HG03159 (cell line): ENCODE data around the gene VAMP3.
A peak's percentile ranks its signal among the peaks of the same experiment; 100 is the strongest.

Experiments
- ATAC-seq: cut with Tn5 transposase; IDR thresholded peaks from one replicate; pipeline ENCODE4 v1.9.1; 2021; ENCODE audit warnings: mild to moderate bottlenecking, moderate library complexity; ENCODE audit not compliant: unreplicated experiment

Gene VAMP3, protein sequence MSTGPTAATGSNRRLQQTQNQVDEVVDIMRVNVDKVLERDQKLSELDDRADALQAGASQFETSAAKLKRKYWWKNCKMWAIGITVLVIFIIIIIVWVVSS

DNA sequence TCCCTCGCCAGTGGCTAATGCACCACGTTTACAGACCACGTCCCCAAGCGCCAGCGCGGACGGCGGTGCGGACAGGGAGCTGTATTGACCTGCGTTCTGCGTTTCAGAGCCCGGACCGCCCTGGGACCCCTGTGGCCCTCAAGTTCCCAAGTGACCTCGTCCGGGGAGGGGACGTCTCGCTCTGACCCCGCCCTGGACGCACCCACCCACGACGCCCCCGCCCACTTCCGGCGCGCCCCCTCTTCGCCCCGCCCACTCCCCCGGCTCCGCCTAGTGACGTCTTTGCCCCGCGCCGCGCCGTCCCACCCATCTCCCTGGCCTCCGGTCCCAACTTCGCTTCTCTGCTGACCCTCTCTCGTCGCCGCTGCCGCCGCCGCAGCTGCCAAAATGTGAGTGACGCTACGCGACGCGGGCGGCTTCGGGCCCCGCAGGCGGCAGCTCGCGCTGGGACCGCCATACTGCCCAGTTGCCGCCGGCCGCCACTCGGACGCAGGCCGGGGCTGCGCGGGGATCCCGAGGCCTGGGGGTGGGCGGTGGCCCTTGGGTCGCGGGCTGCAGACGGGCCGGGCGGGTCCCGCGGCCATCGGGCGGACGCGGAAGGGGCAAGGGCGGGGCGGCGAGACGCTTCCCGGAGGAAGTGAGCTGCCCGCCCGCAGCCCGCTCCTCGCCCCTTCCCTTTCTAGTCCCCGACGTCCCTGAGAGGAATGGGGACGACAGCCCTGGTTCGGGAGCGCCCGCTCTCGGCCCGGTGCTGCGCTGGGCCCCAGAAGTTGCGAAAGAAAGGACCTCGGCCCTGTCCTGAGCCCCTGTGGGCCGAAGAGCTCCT, at the start of gene VAMP3:
TSS of gene VAMP3 (plus strand) at position 300 of the 826 bp plus-strand sequence. CDS start at position 388, 88 bp downstream.
- peak; percentile 82 for ATAC-seq

DNA sequence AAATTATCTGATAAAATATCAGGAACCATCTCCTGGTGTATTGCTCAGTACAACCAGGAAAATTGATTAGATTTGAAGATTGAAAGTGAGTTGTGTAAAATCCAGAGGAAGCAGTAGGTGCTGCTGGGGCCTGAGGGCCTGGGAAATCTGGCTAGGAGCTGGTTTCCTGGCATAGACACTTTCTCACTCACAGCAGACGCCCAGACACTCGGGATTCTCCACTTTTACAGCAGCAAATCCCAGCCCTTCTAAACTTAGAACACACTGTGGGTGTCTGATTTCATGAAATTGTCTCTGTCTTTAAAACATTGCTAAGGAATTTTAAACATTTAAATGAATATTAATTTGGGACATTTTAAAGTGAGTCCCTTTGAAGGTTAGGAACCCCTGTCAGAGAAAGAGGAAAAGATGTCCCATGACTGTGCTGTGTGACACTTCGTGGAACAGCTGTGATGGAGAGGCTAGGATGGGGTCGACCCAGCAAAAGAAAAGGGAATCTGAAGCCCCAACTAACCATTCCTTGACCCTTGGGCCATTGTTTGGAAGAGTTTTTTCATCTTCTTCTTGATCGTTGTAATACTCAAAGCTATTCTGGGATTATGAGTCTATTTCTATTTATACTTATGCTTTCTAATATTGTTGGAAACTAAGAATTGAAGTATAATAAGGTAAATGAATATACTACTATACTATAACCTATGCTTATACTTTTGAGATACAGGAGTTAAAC, 49.0 kb upstream of the VAMP3 start:
- no peak for ATAC-seq

DNA sequence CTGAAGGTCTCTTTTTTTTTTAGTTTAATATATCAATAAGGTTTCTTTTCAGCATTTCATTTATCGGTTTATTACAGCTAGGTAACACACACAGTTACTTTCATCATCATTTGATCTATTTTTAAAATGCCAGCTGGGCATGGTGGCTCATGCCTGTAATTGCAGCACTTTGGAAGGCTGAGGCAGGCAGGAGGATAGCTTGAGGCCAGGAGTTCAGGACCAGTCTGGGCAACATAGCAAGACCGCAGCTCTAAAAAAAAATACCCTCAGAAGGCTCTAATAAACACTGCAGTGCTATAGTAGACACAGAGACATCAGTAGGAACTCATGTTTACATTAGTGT, 48.5 kb upstream of the VAMP3 start:
- no peak for ATAC-seq

DNA sequence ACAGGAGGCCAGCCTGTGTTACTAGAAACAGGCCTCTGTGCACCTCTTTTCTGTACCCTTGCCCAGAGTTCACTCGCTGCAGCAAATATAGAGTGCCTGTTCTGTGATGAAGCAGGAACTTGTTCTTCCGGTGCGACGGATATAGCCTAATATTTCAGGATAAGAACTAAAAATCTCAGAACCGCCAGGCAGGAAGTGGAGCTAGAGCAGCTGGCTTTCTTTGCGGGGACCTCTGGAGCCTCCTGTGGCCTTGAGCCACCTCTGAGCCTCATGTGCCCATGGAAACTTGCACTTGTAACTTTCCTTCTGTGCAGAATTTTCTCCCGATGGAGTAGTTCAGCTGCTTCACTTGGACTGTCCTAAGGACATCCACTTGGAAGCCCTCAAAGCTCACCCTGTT, 44.5 kb upstream of the VAMP3 start:
- ATAC-seq: no peak

DNA sequence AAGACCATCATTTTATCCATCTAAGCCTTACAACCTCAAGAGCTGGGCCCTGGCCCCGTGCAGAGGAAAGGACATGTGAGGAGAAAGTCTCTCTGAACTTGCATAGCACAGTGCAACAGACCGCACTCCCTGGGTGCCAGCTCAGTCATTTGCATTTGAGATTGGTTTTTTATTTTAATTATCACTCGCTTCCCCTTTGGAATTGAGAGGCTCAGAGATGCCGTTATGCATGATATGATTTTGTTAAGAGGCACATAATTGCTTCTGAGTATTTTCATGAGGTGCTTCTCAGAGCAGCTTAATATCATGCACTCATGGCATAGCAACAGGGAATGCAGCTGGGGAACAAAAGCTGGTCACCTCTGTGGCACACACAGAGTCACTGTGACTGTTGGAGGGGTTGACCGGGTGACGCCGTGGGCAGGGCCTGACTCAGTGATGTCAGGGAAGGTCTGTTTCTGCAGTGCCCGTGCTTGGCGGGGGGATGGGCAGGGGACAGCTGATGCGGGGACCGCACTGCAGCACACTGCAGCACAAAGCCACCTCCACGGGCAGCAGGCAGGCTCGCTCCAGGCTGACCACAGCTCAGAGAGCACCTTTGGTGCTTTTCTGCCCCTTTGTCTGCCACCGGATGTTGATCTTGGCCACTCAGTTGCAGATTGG, 43.2 kb upstream of the VAMP3 start:
- no peak for ATAC-seq

DNA sequence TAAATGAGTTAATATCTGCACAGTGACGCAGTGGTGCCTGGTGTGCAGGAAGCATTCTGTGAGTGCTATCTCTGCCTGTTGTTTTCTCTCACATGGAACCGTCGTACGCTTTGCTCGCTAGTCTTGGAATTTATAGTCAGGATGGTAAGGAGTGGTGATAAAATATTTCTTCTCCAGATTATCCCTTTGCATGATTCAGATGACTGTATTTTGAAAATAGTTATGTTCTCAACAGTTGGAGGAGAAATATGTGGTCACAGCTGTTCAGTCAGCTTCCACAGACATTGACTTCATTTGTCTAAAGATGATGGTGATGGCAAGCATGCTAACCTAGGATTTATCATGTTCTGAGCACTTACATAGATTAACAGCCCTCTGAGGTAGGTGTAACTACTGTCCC, 41.3 kb upstream of the VAMP3 start:
- ATAC-seq: no peak

DNA sequence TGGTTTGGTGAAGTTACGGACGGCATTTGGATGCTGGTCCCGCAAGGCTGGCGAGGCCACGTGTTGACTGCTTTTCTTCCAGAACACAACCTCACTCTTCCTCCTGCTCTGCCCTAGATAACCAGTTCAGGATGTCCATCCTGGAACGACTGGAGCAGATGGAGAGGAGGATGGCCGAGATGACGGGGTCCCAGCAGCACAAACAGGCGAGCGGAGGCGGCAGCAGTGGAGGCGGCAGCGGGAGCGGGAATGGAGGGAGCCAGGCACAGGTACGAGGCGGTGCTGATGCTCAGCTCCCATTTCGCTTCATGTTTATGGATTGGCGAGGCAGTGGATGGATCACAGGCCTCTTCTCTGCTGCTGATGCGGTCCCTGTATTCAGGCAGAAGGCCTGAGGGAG, 38.8 kb upstream of the VAMP3 start:
- ATAC-seq: no peak

DNA sequence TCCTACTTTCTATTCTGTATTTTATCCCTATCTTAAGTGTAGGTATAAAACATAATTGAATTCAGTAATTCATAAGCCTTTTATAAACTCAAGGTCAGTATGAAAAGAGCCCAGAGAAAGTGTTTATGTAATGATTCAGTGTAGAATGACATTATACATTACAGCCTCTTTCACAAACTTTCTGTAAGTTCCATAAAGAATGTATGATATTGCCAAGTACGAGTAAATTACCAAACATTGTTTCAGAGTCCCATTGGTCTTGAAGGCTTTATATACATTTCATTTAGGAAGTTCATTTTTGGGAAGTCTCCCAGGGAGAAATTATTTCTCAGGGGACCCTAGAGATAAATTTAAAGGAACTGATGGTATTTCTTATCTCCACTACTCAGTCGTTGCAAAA, 37.8 kb upstream of the VAMP3 start:
- ATAC-seq: no peak

DNA sequence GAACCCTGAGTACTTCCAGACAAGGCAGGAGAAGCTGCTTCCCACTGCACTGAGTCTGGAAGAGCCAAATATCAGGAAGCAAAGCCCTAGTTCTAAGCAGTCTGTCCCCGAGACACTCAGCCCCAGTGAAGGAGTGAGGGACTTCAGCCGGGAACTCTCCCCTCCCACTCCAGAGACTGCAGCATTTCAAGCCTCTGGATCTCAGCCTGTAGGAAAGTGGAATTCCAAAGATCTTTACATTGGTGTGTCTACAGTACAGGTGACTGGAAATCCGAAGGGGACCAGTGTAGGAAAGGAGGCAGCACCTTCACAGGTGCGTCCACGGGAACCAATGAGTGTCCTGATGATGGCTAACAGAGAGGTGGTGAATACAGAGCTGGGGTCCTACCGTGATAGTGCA, 33.1 kb upstream of the VAMP3 start:
- no peak for ATAC-seq

DNA sequence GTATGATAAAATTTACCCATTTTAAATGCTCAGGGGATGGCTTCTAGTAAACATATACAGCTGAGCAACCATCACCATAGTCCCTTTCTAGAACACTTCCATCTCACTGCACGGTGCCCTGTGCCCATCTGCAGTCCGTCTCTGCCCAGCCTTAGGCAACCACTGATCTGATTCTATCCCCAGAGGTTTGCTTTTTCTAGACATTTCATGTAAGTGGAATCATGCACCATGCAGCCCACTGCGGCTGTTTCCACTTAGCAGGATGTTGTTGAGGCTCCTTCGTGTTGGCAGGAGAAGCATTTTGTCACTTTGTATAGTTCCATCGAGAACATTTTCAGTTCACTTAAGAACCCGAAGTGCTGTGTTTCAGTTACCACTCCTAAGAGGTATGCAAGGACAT, 27.8 kb upstream of the VAMP3 start:
- ATAC-seq: no peak

DNA sequence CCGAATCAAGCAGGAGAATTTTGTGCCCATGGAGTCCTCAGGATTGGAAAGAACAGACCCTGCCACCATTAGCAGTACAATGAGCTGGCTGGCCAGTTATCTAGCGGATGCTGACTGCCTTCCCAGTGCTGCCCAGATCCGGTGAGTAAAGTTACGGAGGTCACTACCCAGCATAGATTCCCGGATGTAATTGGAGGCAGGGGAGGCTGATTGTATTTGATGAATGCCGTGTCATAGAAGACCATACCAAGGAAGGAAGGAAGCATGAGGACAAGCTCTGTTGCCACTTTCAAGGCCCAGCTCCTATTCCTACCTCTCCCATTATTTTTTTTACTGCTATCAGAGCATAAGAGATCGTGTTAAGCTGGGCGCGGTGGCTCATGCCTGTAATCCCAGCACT, 26.2 kb upstream of the VAMP3 start:
- no peak for ATAC-seq

DNA sequence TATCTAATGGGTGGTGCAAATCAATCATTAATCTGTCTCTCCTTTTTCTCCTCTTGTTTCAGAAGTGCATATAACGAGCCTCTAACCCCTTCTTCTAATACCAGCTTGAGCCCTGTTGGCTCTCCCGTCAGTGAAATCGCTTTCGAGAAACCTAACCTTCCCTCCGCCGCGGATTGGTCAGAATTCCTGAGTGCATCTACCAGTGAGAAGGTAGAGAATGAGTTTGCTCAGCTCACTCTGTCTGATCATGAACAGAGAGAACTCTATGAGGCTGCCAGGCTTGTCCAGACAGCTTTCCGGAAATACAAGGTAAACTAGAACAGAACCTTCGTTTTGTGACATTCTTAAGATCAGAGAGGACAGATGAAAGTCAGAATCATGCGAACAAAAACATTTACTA, 25.3 kb upstream of the VAMP3 start:
- ATAC-seq: no peak

DNA sequence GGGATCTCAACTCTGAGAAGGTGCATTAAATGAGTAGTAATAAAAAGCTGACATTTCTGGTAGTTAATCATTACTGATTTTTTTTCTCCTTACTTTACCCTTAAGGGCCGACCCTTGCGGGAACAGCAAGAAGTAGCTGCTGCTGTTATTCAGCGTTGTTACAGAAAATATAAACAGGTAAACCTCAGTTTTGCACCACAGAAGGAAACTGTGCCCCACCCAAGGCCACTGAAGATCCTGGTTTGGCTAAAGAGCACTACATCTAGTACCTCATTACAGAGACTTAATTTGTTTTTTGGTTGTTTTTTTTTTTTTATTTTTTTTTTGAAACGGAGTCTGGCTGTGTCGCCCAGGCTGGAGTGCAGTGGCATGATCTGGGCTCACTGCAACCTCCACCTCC, 23.5 kb upstream of the VAMP3 start:
- ATAC-seq: no peak

DNA sequence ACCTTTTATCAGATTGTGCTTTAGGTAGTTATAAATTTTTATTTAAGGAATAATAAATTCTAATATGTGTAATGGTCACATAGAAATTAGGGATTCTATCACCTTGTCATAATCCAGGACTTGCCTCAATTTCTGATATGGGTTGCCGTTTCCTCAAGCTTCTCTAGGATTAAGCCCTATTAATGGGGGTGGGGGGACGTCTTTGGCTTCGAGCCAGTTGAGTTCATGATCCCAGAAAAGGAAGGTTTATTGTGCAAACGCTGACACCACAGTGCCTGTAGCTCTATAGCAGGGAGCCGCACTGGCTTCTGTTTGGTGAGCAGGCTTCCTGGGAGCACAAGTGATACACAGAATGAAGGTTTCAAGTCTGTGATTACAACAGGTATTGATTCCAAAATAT, 22.0 kb upstream of the VAMP3 start:
- ATAC-seq: no peak

DNA sequence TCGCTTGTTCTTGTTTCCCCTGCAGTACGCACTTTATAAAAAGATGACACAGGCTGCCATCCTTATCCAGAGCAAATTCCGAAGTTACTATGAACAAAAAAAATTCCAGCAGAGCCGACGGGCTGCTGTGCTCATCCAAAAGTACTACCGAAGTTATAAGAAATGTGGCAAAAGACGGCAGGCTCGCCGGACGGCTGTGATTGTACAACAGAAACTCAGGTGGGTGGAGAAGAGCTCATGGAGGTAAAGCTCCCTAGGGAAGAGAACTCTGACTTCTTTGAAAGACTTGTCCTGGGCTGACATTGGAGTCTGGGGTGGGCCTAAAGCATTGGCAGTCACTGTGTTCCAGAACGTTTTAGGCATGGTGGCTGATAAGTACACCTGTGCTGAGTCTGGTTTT, 19.9 kb upstream of the VAMP3 start:
- ATAC-seq: no peak

DNA sequence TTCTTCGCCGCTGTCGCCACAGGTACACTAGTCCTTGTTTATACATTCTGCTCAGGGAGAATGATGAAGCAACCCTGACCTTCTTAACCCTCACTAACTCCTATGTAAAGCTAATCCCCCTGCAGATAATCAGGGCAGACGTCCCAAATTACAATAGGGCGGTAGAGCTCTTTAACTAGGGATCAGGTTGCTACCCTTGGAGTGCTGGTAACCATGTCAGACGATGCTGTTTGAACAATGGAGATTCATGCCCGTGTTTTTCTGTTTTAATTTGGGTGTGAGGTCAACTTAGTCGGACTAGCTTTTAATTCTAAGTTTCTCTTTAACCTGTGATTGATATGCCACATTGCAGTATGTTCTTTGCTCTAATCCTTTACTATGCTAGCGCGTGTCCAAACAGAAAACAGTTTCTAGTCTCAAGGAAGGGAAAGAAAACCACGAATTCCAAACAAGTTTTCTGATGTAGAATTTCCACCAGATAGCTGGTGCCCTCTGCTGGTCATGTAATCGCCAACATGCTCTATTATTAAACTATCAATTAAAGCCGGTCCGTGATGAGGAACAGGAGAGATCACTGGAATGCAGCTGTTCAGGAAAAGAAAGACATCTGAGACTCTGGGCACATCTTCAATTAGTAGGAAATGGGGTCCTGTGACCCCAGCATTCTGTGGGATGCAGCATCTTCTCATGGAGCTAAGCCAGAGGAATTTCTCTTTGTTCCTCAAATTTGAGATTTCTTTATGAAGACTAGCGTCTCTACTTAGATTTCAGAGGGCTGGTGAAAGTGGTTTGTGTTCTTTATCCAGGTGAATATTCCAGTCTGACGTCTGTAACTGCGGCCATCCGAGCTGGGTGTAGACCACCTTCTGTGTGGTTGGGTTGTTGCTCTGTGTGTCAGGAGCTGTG, 18.3 kb upstream of the VAMP3 start:
- no peak for ATAC-seq

DNA sequence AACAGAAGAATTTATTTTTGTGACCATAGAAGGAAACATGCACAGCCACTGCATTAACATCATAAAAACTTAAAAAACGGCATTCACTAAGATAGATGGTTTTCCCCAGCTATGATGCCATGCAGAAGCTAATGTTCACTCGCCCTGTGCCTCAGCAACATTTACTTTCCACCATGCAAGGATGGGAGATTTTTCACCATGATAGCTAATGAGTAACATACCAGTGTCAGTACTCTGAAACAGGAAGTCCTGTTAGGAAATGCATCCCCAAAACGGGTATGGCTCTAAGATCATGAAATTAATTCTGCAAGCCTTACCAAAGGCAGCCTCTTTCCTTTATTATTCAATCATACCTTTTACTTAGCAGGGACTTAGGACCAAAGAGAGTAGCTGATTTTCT, 17.5 kb upstream of the VAMP3 start:
- ATAC-seq: no peak

DNA sequence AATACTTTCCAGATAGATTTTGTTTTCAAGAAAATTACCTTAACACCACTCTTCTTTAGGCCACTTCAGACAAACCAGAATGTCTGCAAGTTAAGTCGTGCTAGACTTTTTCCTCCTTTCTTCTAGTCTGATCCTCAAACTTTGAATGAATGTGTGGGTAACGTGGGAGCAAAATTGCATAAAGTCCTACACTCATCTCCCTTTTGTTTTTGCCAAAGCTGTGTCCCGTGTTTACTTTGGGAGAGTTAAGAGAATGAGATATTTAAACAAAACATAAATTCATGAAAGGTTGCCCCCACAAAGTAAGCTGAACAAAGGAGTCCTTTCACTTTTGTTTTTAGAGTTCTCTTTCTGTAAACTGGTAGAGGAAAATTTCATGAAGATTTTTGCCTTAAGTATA, 16.9 kb upstream of the VAMP3 start:
- ATAC-seq: no peak

DNA sequence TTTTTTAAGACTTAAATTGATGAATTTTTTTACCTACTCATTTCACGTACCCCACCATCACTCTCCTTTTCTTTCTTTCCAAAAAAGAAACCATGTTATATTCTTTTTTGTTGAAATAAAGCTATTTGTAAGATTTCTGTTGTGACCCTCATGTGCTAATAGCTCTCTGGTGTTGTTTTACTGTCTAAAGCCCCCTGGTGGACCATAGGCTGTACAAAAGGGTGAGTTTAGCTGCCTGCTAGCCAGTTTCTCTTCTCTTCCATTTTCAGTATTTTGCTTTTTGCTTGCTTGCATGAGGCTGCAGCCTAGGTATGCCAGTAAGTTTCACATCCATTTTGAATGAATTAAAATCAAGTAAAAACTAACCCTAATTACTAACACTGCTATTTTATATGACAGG, 15.6 kb upstream of the VAMP3 start:
- no peak for ATAC-seq

DNA sequence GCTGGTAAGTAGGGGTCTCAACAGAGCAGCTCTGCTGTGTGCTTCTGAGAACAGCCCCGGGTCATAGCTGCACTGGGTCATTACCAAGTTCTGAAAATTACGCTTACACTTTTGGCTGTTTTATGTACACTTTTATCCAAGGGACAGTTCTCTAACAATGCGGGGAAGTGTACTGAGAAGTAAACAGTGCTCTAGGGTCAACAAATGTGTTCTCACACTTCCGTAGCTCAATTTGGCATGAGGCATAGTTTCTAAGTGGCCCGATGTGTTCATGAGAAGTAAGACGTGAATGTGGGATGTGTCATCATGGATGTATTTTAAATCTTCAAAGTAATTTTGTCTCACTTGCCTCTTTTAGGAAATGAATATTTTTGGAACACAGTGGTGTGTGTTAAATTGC, 10.9 kb upstream of the VAMP3 start:
- no peak for ATAC-seq

DNA sequence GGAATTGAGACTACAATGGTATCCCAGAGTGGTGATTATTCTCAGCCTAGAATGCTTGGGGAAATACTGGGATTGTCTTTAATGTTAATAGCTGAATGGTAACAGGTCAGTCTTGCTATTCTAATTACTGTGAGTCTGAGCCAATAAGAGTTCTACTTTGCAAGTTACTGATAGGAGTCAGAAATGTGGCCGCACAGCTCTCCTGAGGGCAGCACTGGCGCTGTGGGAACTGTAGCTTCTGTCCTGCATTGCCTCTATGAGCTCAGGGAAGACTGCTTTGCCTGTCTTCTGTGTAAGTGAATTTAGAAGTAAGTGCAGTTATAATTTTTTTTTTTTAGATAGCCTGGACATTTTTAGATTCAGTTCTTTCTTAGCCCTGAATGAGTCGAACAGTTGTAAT, 10.0 kb upstream of the VAMP3 start:
- no peak for ATAC-seq
